Panc1 (cell line): ENCODE results near the gene PLCD1.

Source experiments
- CTCF ChIP-seq: fragments of 450-650 bp; IDR thresholded peaks from 2 replicates; pipeline ENCODE4 v1.5.1; 2017; ENCODE audit warnings: mild to moderate bottlenecking
- POLR2AphosphoS5 ChIP-seq: IDR thresholded peaks from 2 replicates; pipeline ENCODE4 v1.6.1; 2012; ENCODE audit warnings: mild to moderate bottlenecking, low read depth, low read length, moderate library complexity

DNA sequence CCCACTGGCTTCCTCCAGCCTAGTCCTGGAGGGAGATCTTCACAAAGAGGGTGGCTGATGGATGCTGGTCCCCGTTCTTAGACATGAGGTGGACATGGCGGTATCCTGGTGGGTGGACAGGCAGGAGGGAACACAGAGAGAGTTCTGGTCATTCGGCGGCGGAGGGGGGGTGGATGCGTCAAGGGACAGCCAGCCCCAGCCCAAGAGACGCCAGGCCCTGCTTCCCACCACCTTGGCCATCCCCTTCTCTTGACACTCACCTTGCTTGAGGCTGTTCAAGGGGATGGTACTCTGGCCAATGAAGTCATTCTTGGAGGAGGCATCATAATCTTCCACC lies 21.7 kb downstream of the PLCD1 start:
- TF ChIP-seq CTCF (no peak), POLR2AphosphoS5 (no peak)
